ENCODE data around the gene SENP6. TPM values are rescaled to one million over a fixed set of nuclear protein-coding genes. Genes with fewer than 3 reads are reported as not detected.
A peak's percentile ranks its signal among the peaks of the same experiment; 100 is the strongest.

Gene SENP6
- total RNA-seq, 2 experiments from 2014 or later: 70.2 to 72.0 TPM

GRCh38 chr6:75633045-75633444 is 31.4 kb downstream of the SENP6 start:
- no peak overlapping the region for H3K4me3 Mint-ChIP-seq
- H3K27ac Mint-ChIP-seq: no peak overlapping the region

GRCh38 chr6:75642311-75642710 is 40.6 kb downstream of the SENP6 start:
- ChIA-PET CTCF (interaction anchor here (0.7 kb wide), 1 partner anchor 251 kb away, joined by 3 read pairs; no protein-coding TSS in a partner anchor), POLR2A (no interaction called here)
- intact Hi-C loops (cut with micrococcal nuclease): no loop called here
- H3K36me3 Mint-ChIP-seq (ENCODE audit: low read depth): peaks cover 23% of the 10 kb centered on the region
- TF ChIP-seq CTCF (IDR thresholded peaks at IDR 0.05): no peak
- no peaks in the 10 kb centered on the region for H3K4me1 Mint-ChIP-seq (ENCODE audit: low read depth)
- peak overlapping the region; percentile 23 for H3K27ac Mint-ChIP-seq
- no peaks in the 10 kb centered on the region for H3K27me3 Mint-ChIP-seq
- ATAC-seq (no peak), DNase-seq (no peak)
- no peak overlapping the region for H3K4me3 Mint-ChIP-seq
- no peaks in the 10 kb centered on the region for H3K9me3 Mint-ChIP-seq

More at GRCh38 chr6:75633045-75633444, 31.4 kb downstream of the SENP6 start:
- peaks cover 17% of the 10 kb centered on the region for H3K4me1 Mint-ChIP-seq (ENCODE audit: low read depth)
- TF ChIP-seq CTCF (IDR thresholded peaks at IDR 0.05): no peak
- DNase-seq (no peak), ATAC-seq (no peak)
- intact Hi-C loops (cut with micrococcal nuclease): no loop called here
- H3K36me3 Mint-ChIP-seq (ENCODE audit: low read depth): peaks cover 31% of the 10 kb centered on the region
- no peaks in the 10 kb centered on the region for H3K27me3 Mint-ChIP-seq
- no peaks in the 10 kb centered on the region for H3K9me3 Mint-ChIP-seq
- ChIA-PET CTCF (no interaction called here), POLR2A (no interaction called here)

GRCh38 chr6:75643173-75643572 is 41.5 kb downstream of the SENP6 start:
- CTCF ChIA-PET: interaction anchor here (1.2 kb wide), 1 partner anchor 10 kb away, joined by 3 read pairs; no protein-coding TSS in a partner anchor
- H3K9me3 Mint-ChIP-seq: no peaks in the 10 kb centered on the region
- no peaks in the 10 kb centered on the region for H3K27me3 Mint-ChIP-seq
- no peak overlapping the region for H3K4me3 Mint-ChIP-seq
- POLR2A ChIA-PET: no interaction called here
- no peak overlapping the region for H3K27ac Mint-ChIP-seq
- no peaks in the 10 kb centered on the region for H3K4me1 Mint-ChIP-seq (ENCODE audit: low read depth)
- intact Hi-C loops (cut with micrococcal nuclease): no loop called here
- TF ChIP-seq CTCF (IDR thresholded peaks at IDR 0.05): no peak
- H3K36me3 Mint-ChIP-seq (ENCODE audit: low read depth): peaks cover 22% of the 10 kb centered on the region
- ATAC-seq (no peak), DNase-seq (no peak)

GRCh38 chr6:75656479-75656878 is 54.8 kb downstream of the SENP6 start:
- Mint-ChIP-seq H3K9me3 (no peaks in the 10 kb centered on the region), H3K4me1 (ENCODE audit: low read depth) (peaks cover 7% of the 10 kb centered on the region), H3K36me3 (ENCODE audit: low read depth) (peaks cover 38% of the 10 kb centered on the region), H3K27ac (peak overlapping the region; percentile 36), H3K27me3 (no peaks in the 10 kb centered on the region), H3K4me3 (no peak overlapping the region)
- ChIA-PET POLR2A (interaction anchor here (1.0 to 1.6 kb wide), 2 partner anchors 13 to 55 kb away, joined by 3 read pairs; partner anchors contain the start of gene SENP6), CTCF (interaction anchor here (1.6 kb wide), 1 partner anchor 31 kb away, joined by 3 read pairs; no protein-coding TSS in a partner anchor)
- DNase-seq (no peak), ATAC-seq (no peak)
- intact Hi-C loops (cut with micrococcal nuclease): no loop called here
- no peak for TF ChIP-seq CTCF (IDR thresholded peaks at IDR 0.05)

GRCh38 chr6:75657327-75657726 is 55.6 kb downstream of the SENP6 start:
- H3K9me3 Mint-ChIP-seq: no peaks in the 10 kb centered on the region
- no peak for DNase-seq
- H3K36me3 Mint-ChIP-seq (ENCODE audit: low read depth): peaks cover 41% of the 10 kb centered on the region
- no peak overlapping the region for H3K4me3 Mint-ChIP-seq
- H3K27me3 Mint-ChIP-seq: no peaks in the 10 kb centered on the region
- CTCF ChIA-PET: interaction anchor here (1.3 to 1.6 kb wide), 2 partner anchors 10 to 30 kb away, joined by 3 read pairs; no protein-coding TSS in a partner anchor
- peaks cover 7% of the 10 kb centered on the region for H3K4me1 Mint-ChIP-seq (ENCODE audit: low read depth)
- TF ChIP-seq CTCF (IDR thresholded peaks at IDR 0.05): no peak
- ATAC-seq: no peak
- POLR2A ChIA-PET: interaction anchor here (0.6 to 1.6 kb wide), 4 partner anchors 12 to 328 kb away, joined by 3 read pairs; partner anchors contain the start of gene SENP6
- peak overlapping the region; percentile 26 for H3K27ac Mint-ChIP-seq
- intact Hi-C loops (cut with micrococcal nuclease): no loop called here
